Testis (tissue), 2 donors: ENCODE data around the gene MYL11.

Experiments used
- POLR2A ChIP-seq: fragments of 450-650 bp; IDR thresholded peaks from one replicate; pipeline ENCODE4 v1.6.1; 2017; ENCODE audit warnings: antibody characterized with exemption, mild to moderate bottlenecking, moderate library complexity
- TF ChIP-seq, protein P1 (sequence below), 3 experiments: fragments of 450-650 bp in 2 of 3; fragments of 200-600 bp in 1 of 3; sonication (generic) in 1 of 3; IDR thresholded peaks; one replicate each; pipeline ENCODE4 v1.5.1; 2016 to 2019; ENCODE audit warnings: antibody characterized with exemption in 3 of 3, mild to moderate bottlenecking in 2 of 3, moderate library complexity in 1 of 3

DNA sequence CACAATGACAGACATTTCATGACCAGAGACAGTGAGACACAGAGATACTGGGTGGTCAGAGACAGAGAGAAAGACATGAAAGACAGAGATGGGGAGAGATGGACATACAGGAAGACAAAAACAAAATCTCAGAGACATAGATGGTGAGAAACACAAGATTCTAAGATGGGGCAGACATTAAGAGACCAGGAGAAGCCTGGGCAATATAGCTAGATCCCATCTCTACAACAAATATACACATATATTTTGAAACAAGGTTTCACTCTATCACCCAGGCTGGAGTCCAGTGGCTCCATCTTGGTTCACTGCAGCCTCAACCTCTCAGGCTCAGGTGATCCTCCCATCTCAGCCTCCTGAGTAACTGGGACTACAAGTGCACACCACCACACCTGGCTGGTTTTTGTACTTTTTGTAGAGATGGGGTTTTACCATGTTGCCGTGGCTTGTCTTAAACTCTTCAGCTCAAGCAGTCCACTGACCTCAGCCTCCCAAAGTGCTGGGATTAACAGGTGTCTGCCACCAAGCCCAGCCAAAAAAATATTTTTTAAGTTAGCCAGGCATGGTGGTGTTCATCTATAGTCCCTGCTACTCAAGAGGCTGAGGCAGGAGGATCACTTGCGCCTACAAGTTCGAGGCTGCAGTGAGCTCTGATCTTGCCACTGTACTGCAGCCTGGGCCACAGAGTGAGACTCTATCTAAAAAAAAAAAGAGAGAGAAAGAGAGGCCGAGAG, 5.6 kb downstream of the MYL11 start:
- TF ChIP-seq POLR2A: no peak
- TF ChIP-seq, protein P1, sequence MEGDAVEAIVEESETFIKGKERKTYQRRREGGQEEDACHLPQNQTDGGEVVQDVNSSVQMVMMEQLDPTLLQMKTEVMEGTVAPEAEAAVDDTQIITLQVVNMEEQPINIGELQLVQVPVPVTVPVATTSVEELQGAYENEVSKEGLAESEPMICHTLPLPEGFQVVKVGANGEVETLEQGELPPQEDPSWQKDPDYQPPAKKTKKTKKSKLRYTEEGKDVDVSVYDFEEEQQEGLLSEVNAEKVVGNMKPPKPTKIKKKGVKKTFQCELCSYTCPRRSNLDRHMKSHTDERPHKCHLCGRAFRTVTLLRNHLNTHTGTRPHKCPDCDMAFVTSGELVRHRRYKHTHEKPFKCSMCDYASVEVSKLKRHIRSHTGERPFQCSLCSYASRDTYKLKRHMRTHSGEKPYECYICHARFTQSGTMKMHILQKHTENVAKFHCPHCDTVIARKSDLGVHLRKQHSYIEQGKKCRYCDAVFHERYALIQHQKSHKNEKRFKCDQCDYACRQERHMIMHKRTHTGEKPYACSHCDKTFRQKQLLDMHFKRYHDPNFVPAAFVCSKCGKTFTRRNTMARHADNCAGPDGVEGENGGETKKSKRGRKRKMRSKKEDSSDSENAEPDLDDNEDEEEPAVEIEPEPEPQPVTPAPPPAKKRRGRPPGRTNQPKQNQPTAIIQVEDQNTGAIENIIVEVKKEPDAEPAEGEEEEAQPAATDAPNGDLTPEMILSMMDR (IDR thresholded peaks at IDR 0.05): no peak
